GM18498 (cell line): ENCODE results near the gene NACC2.

Experiments used
- ATAC-seq: cut with Tn5 transposase; IDR thresholded peaks from one replicate; pipeline ENCODE4 v1.9.1; 2021; ENCODE audit warnings: mild to moderate bottlenecking, moderate library complexity; ENCODE audit not compliant: unreplicated experiment

The NACC2 gene

GRCh38 chr9:135965124-135965756 is 129.8 kb downstream of the NACC2 start:
- ATAC-seq, result no peak

GRCh38 chr9:135963938-135964337 is 131.2 kb downstream of the NACC2 start:
- no peak for ATAC-seq

- ATAC-seq, result no peak
These were observed 131.8 kb downstream of the NACC2 start for GRCh38 chr9:135963338-135963737.

GRCh38 chr9:135962696-135963307 is 132.3 kb downstream of the NACC2 start:
- no peak for ATAC-seq

GRCh38 chr9:135961811-135962695 is 133.0 kb downstream of the NACC2 start:
- no peak for ATAC-seq

GRCh38 chr9:135961277-135961715 is 133.8 kb downstream of the NACC2 start, which contains the start of gene UBAC1:
Gene UBAC1, minus strand, starts transcription at chr9:135961373. Its CDS starts 211 bp downstream, at chr9:135961162.
- ATAC-seq, result peak; percentile 90

GRCh38 chr9:135960411-135961276 is 134.4 kb downstream of the NACC2 start:
- peak; percentile 16 for ATAC-seq

GRCh38 chr9:135959814-135960213 is 135.3 kb downstream of the NACC2 start:
- ATAC-seq, result no peak

GRCh38 chr9:135958485-135958884 is 136.6 kb downstream of the NACC2 start:
- no peak for ATAC-seq

GRCh38 chr9:135957431-135957830 is 137.7 kb downstream of the NACC2 start:
- ATAC-seq, result no peak

- no peak for ATAC-seq
These were observed 138.3 kb downstream of the NACC2 start for GRCh38 chr9:135956802-135957174.
